ENCODE measurements around the gene NEURL1B.
A peak's percentile ranks its signal among the peaks of the same experiment; 100 is the strongest.
"Not testable (repeated sequence)": the region's sequence is repeated elsewhere in the genome, so short reads cannot be mapped to it uniquely, and the experiment has no call there.

The NEURL1B gene

DNA sequence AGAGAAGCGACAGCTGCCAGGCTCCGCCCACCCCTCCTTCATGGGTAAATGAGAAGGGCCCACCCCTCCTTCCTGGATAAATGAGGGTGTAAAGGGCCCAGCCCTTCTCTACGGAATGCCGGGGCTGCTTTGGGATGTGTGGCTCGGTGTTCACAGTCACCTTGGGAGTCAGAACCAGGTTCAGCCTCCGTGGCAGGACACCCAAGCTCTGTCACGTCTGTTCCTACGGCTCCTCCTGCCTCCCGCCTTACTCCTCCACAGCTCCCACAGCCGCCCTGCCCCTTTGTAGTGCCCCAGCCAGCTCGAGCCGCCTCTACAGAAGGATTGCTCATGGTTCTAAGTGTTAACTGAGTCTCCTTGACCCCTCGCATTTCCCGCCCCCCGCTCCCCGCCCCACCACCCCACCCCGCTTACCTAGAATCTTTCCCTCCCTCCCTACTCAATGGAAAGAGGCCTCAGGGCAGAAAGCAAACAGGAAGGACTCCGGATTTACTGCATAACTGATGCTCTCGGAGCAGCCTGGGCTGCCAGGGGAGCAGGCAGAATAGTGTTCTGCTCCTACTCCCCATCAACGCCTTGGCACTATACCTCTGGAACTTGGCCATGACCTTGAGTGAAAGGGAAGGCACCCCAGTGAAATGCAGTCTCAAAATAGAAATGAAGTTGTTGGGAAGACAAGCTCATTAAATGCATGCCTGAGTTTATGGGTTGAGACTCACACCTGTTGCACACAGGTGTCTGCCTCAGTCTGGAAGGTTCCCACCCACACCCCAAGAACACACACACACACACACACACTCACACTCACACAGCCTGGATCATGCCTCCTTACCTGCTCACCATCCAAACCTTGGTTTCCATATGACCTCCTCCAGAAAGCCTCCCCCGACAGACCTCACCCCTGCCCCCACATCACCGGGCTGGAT lies 59.6 kb downstream of the NEURL1B start:
- no peak for DNase-seq

DNA sequence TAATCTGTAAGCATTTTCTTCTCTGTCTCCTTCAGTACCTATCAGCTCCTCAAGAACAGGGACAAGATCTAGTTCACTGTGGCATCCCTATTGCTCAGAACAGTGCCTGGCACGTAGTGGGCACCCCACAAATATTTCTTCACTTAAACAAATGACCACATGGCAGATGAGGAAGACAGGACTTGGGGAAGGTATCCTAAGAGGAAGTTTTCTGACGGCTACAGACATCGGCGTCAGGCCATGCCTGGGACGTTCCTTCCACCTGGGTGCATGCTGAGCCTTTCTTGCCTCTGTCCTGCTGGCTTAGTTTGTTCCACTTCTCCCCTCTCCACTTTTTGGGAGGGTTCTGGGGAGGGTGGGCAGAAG lies 60.2 kb downstream of the NEURL1B start:
- DNase-seq, result no peak

GRCh38 chr5:172703952-172704351 lies 62.9 kb downstream of the NEURL1B start:
- no peak for DNase-seq

GRCh38 chr5:172705576-172706084 lies 64.6 kb downstream of the NEURL1B start:
- no peak for DNase-seq

DNA sequence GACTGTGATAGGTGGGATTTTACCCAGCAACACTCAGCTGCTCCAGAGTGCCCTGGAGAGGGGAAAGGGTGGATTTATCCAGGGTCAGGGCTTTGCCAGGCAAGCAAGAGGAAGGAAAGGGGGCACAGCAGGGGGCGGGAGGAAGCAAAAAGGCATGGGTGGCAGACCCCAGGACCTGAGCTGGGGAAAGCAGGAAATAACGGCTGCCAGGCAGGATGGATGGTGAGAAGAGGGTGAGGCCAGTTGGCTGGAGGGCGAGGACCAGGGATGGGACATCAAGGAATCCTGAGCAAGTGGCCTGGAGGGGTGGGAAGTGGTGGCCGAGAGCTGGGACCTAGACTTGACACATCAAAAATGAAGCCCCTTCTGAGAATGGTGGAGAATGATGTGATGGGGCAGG lies 65.7 kb downstream of the NEURL1B start:
- no peak for DNase-seq

- peak; percentile 17 to 40 for DNase-seq
Measured at GRCh38 chr5:172707285-172708182, 66.5 kb downstream of the NEURL1B start.

GRCh38 chr5:172708183-172708505 lies 67.1 kb downstream of the NEURL1B start:
- DNase-seq, result no peak

GRCh38 chr5:172710676-172711075 lies 69.6 kb downstream of the NEURL1B start:
- no peak for DNase-seq

DNA sequence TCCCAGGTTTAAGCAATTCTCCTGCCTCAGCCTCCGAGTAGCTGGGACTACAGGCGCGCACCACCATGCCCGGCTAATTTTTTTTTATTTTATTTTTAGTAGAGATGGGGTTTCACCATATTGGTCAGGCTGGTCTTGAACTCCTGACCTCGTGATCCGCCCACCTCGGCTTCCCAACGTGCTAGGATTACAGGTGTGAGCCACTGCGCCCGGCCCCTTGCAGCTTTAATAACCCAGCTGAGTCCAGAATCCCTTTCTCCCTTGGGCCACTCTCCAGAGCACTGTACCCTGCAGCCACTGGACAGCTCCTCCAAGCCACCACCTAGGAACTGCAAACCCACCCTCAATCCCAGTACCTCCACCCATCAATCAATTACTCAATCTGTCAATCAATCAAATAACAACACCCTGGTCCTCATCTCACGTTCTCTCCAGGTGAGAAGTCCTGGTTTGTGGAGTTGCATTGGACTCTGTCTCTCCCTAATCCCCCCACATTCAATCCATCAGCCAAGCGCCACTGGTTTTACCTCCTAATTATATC lies 70.3 kb downstream of the NEURL1B start:
- not testable (repeated sequence) for DNase-seq

- no peak for DNase-seq
Measured at GRCh38 chr5:172712610-172713009, 71.5 kb downstream of the NEURL1B start.

GRCh38 chr5:172713113-172713808 lies 72.2 kb downstream of the NEURL1B start:
- peak in 1 of 2 experiments; percentile 41 for DNase-seq

- DNase-seq, result no peak
Measured at GRCh38 chr5:172713809-172714490, 72.9 kb downstream of the NEURL1B start.

- peak; percentile 20 to 70 for DNase-seq
Measured at GRCh38 chr5:172714491-172715420, 73.7 kb downstream of the NEURL1B start.

GRCh38 chr5:172715421-172715780 lies 74.3 kb downstream of the NEURL1B start:
- DNase-seq, result no peak

DNA sequence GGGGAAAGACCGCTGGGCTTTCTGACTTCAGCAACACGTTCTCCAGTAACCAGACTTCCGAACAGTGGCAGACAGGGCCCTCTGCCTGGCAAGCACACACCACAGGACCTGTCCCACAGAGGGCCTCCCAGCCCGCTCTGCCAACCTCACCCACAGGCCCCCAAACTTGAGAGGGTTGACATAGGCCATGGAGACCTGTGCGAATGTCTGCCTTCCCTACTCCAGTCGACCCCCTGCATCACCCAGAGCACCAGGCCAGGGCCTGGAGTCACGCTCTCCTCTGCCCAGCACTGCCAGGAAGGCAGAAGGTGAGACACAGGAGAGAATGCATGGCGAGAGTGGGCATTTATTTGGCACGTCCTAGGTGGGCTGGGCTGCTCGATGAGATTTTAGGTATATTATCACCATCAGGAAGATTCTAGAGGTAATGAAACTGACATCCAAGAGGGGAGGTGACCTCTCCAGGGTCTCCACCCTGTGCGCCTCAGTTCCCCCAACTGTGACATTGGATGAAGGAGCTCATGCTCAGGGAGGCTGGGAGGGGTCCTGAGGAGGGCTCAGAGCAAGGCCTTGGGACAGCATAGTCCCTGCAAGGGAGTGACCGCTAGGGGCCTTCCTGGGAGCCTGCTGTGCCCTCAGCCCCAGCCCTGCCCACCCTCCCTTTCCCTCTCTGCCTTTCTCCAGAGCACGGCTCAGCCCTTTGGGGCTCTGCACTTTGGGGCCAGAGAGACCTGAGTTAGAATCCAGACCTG lies 75.0 kb downstream of the NEURL1B start:
- DNase-seq, result no peak

DNA sequence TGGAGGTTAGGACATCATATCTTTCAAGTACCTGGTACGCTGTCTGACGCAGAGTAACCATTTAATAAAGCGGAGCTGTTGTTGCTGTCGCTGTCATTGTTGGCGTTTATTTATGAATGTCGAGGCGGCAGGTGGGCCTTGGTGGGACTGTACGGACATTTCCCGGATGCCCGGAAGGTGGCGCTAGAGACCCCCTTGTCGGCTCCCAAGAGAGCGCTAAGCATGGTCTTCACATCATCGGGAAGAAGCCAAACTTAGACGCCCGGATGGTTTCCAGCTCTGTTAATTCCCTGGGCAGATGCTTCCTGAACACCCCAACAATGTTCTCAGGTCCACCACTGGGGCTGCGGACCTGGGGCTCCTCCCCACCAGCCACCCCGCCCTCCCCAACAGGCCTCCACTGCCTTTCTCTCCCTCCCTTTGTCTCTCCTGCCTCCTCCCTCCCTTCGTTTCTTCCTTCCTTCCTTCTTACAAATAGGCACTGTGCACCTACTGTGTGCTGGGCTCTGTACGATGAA lies 75.8 kb downstream of the NEURL1B start:
- peak; percentile 28 to 73 for DNase-seq

- DNase-seq, result no peak
Measured at GRCh38 chr5:172717481-172718195, 76.6 kb downstream of the NEURL1B start.

GRCh38 chr5:172718527-172719114 lies 77.6 kb downstream of the NEURL1B start:
- DNase-seq, result no peak

GRCh38 chr5:172719211-172719610 lies 78.1 kb downstream of the NEURL1B start:
- DNase-seq, result no peak

Measured in NCI-H446 (cell line).